Keratinocyte (primary cell): ENCODE results near the gene NFE2L3. TPM values are rescaled to one million over a fixed set of nuclear protein-coding genes. Genes with fewer than 3 reads are reported as not detected.
"Not testable (repeated sequence)": the region's sequence is repeated elsewhere in the genome, so short reads cannot be mapped to it uniquely, and the experiment has no call there.

Experiments used
- DNase-seq: peaks from one replicate; pipeline ENCODE4 v3.0.0-alpha.2; 2011; ENCODE audit warnings: low read depth, missing footprints, low spot score
- FAIRE-seq: peaks from 2 replicates; lab custom pipeline; 2011; peaks lifted over from hg19 to GRCh38; lab: Jason Lieb, UNC
- H2AFZ ChIP-seq: 2 replicates; pipeline ENCODE4 v1.6.0; 2012; ENCODE audit warnings: low read length, control low read depth, inconsistent platforms; ENCODE audit not compliant: control insufficient read depth
- H3K27ac ChIP-seq: 2 replicates; pipeline ENCODE4 v1.5.1; 2011; ENCODE audit warnings: low read length; ENCODE audit not compliant: control insufficient read depth, insufficient read depth
- H3K27me3 ChIP-seq: 3 replicates; pipeline ENCODE4 v1.6.0; 2011; ENCODE audit warnings: low read length; ENCODE audit not compliant: control insufficient read depth, insufficient read depth; ENCODE audit errors: extremely low read depth
- H3K36me3 ChIP-seq, 2 experiments: 2 replicates in 1 of 2; 3 replicates in 1 of 2; pipeline ENCODE4 v1.5.1; 2011; ENCODE audit warnings: low read length in 2 of 2, mild to moderate bottlenecking in 1 of 2; ENCODE audit not compliant: control insufficient read depth in 2 of 2, insufficient read depth in 2 of 2; ENCODE audit errors: extremely low read depth in 1 of 2
- H3K4me1 ChIP-seq: 3 replicates; pipeline ENCODE4 v1.5.1; 2011; ENCODE audit warnings: low read length; ENCODE audit not compliant: control insufficient read depth, insufficient read depth; ENCODE audit errors: extremely low read depth
- H3K4me2 ChIP-seq: 3 replicates; pipeline ENCODE4 v1.6.0; 2011; ENCODE audit warnings: low read depth, low read length; ENCODE audit not compliant: control insufficient read depth, insufficient read depth; ENCODE audit errors: extremely low read depth
- H3K4me3 ChIP-seq, 3 experiments: fragments of 200-600 bp in 1 of 3; sonication (generic) in 1 of 3; 2 replicates in 2 of 3; 3 replicates in 1 of 3; pipeline ENCODE4 v1.5.1; 2011 to 2016; ENCODE audit warnings: low read length in 3 of 3, mild to moderate bottlenecking in 3 of 3, control low read depth in 2 of 3, inconsistent platforms in 1 of 3, low read depth in 1 of 3, mixed read lengths in 1 of 3, mixed run types in 1 of 3, moderate library complexity in 1 of 3; ENCODE audit not compliant: control insufficient read depth in 2 of 3, insufficient read depth in 2 of 3; ENCODE audit errors: extremely low read depth in 1 of 3
- H3K79me2 ChIP-seq: 2 replicates; pipeline ENCODE4 v1.6.0; 2012; ENCODE audit warnings: low read length; ENCODE audit not compliant: control insufficient read depth, insufficient read depth
- H3K9ac ChIP-seq: 3 replicates; pipeline ENCODE4 v1.6.0; 2011; ENCODE audit warnings: low read length; ENCODE audit not compliant: control insufficient read depth, insufficient read depth; ENCODE audit errors: extremely low read depth
- H3K9me1 ChIP-seq: 3 replicates; pipeline ENCODE4 v1.6.0; 2011; ENCODE audit warnings: low read length; ENCODE audit not compliant: control insufficient read depth, insufficient read depth; ENCODE audit errors: extremely low read depth
- H3K9me3 ChIP-seq: 2 replicates; pipeline ENCODE4 v1.5.1; 2012; ENCODE audit warnings: low read depth, low read length; ENCODE audit not compliant: control insufficient read depth
- H4K20me1 ChIP-seq: 3 replicates; pipeline ENCODE4 v1.6.0; 2011; ENCODE audit warnings: low read length; ENCODE audit not compliant: control insufficient read depth, insufficient read depth; ENCODE audit errors: extremely low read depth
- EZH2 ChIP-seq: IDR thresholded peaks from one replicate; pipeline ENCODE4 v1.6.1; 2012; ENCODE audit warnings: inconsistent platforms, mild to moderate bottlenecking, low read length, moderate library complexity
- dilution Hi-C: fragments of 300-500 bp; cut with MboI; formaldehyde crosslinking; loops from one replicate; pipeline ENCODE4 v1.7.0; 2020; ENCODE audit warnings: low sequenced_read_pairs; ENCODE audit not compliant: extremely low pct_ligation_motif_present
- polyA plus RNA-seq, 5 experiments: library from polyadenylated mRNA; depleted of rRNA in 3 of 5; stranded (reverse) in 3 of 5; stranded (forward) in 1 of 5; unstranded in 1 of 5; fragments of >200 nt; gene quantifications; 1 replicate in 1 of 5; 2 replicates in 3 of 5; 3 replicates in 1 of 5; pipeline versions ENCODE4 v1.2.1 to v1.2.3, GENCODE V29; 2011 to 2012; ENCODE audit warnings: missing spikeins in 2 of 5, low read depth in 1 of 5, low replicate concordance in 1 of 5
- TF ChIP-seq, protein P1 (sequence below), 3 experiments: IDR thresholded peaks in 1 of 3; conservative IDR thresholded peaks in 1 of 3; optimal IDR thresholded peaks in 1 of 3; 2 replicates in 2 of 3; 3 replicates in 1 of 3; pipeline versions ENCODE3 to v1.5.1; 2011; ENCODE audit warnings: low read length in 3 of 3, mild to moderate bottlenecking in 3 of 3, moderate library complexity in 2 of 3, control low read depth in 1 of 3, inconsistent platforms in 1 of 3; ENCODE audit not compliant: insufficient read depth in 2 of 3; ENCODE audit errors: extremely low read depth in 1 of 3

NFE2L3 gene
- polyA plus RNA-seq, 1 donor (not counting 4 experiments of a cell fraction or from before 2014, with no cell fraction given): 17.8 TPM

DNA sequence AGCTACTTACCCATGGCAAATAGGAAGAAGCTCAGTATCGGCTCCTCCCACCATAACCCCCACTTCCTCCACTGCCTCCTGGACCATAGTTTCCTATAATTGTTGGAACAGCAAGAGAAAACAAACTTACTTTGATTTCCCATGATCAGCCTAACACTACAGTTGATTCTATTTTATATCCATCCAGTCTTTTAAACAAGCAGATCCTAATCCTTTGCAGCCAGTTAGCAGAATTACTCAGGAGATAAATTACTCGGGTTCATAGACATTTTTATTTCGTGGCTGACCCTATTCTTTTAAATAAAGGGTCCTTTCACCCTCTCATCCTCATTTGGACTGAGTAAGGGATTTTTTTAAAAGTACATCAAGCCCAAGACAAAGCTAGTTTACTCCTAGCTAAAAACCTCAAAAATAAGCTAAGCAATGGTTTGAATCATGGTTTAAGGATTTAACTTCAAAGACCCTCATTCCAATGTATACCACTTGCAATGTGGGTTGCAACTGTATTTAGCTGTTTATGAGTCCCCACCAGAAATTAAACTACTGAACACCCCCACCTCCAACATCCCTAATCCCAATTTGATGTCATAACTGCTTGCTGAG is 40.6 kb downstream of the NFE2L3 start:
- Histone ChIP-seq H3K4me3 (no peak overlapping the region), H4K20me1 (peaks cover 46% of the 10 kb centered on the region), H3K4me1 (peaks cover 17% of the 10 kb centered on the region), H3K79me2 (peaks cover 65% of the 10 kb centered on the region), H3K36me3 (peaks cover 40 to 81% of the 10 kb centered on the region in 2 experiments), H3K9ac (no peak overlapping the region), H3K27ac (no peak overlapping the region), H3K4me2 (no peak overlapping the region), H3K9me3 (no peaks in the 10 kb centered on the region), H2AFZ (no peak overlapping the region), H3K9me1 (no peaks in the 10 kb centered on the region), H3K27me3 (no peaks in the 10 kb centered on the region)
- FAIRE-seq: no peak
- dilution Hi-C loops: no loop called here
- DNase-seq: no peak
- no peak for TF ChIP-seq EZH2
- TF ChIP-seq, protein P1, sequence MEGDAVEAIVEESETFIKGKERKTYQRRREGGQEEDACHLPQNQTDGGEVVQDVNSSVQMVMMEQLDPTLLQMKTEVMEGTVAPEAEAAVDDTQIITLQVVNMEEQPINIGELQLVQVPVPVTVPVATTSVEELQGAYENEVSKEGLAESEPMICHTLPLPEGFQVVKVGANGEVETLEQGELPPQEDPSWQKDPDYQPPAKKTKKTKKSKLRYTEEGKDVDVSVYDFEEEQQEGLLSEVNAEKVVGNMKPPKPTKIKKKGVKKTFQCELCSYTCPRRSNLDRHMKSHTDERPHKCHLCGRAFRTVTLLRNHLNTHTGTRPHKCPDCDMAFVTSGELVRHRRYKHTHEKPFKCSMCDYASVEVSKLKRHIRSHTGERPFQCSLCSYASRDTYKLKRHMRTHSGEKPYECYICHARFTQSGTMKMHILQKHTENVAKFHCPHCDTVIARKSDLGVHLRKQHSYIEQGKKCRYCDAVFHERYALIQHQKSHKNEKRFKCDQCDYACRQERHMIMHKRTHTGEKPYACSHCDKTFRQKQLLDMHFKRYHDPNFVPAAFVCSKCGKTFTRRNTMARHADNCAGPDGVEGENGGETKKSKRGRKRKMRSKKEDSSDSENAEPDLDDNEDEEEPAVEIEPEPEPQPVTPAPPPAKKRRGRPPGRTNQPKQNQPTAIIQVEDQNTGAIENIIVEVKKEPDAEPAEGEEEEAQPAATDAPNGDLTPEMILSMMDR (optimal IDR thresholded peaks at IDR 0.05 in 1 of 3, IDR thresholded peaks at IDR 0.05 in 1 of 3, conservative IDR thresholded peaks at IDR 0.05 in 1 of 3; ENCODE audit: extremely low read depth in 1 of 3, insufficient read depth in 2 of 3, low read length in 3 of 3): no peak

DNA sequence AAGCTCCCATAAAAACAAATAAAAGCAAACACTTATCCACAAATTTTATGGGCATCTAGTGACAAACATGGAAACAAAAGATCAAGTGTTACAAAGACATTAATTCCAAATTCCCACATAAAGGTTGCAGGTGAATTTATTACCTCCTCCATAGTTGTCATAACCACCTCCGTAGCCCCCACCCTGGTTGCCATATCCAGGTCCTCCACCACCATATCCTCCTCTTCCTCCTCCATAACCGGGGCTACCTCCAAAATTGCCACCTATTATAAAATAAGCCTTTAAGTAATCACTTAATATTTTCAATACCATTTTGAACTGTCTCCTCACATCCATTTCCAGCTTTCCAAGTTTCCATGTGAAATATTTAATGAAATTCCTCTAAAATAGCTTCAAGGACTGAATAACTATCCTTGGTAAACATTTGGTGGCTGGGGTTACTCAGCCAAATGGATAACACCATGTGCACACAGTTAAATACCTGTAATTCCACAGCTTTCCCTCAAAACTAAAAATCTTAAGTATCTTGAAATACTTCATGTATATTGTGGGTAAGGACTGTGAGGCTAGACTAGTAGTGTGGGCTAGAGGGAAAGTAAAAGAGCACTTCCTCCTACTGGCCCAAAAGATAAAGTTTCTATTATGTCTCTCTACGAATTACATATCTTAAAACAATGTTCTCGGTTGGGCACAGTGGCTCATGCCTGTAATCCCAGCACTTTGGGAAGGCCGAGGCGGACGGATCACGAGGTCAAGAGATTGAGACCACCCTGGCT is 41.6 kb downstream of the NFE2L3 start:
- Histone ChIP-seq H3K79me2 (peaks cover 75% of the 10 kb centered on the region), H3K9ac (no peak overlapping the region), H3K4me1 (peaks cover 17% of the 10 kb centered on the region), H3K9me1 (no peaks in the 10 kb centered on the region), H3K4me3 (no peak overlapping the region), H2AFZ (no peak overlapping the region), H3K27ac (no peak overlapping the region), H3K27me3 (no peaks in the 10 kb centered on the region), H3K9me3 (no peaks in the 10 kb centered on the region), H3K4me2 (no peak overlapping the region), H3K36me3 (peaks cover 31 to 76% of the 10 kb centered on the region in 2 experiments), H4K20me1 (peaks cover 49% of the 10 kb centered on the region)
- dilution Hi-C loops: no loop called here
- no peak for FAIRE-seq
- DNase-seq: no peak
- TF ChIP-seq, protein P1 (optimal IDR thresholded peaks at IDR 0.05 in 1 of 3, IDR thresholded peaks at IDR 0.05 in 1 of 3, conservative IDR thresholded peaks at IDR 0.05 in 1 of 3; ENCODE audit: extremely low read depth in 1 of 3, insufficient read depth in 2 of 3, low read length in 3 of 3): no peak
- no peak for TF ChIP-seq EZH2

DNA sequence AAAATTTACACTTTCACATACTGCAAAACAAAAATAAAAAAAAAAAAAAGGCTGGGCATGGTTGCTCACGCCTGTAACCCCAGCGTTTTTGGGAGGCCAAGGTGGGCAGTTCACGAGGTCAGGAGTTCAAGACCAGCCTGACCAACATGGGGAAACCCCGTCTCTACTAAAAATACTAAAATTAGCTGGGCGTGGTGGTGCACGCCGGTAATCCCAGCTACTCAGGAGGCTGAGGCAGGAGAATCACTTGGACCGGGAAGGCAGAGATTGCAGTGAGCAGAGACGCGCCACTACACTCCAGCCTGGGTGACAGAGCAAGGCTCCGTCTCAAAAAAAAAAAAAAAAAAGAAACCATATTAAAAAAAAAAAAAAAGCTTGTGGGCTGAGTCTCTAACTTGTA is 42.8 kb downstream of the NFE2L3 start:
- H3K4me3 ChIP-seq, FAIRE-seq, DNase-seq, H3K9me3 ChIP-seq, H2AFZ ChIP-seq, H3K4me2 ChIP-seq, H3K9me1 ChIP-seq, H3K9ac ChIP-seq, dilution Hi-C loops, H3K27me3 ChIP-seq, H3K27ac ChIP-seq: not testable (repeated sequence)
- H3K4me1 ChIP-seq: peaks cover 17% of the 10 kb centered on the region
- peaks cover 53% of the 10 kb centered on the region for H4K20me1 ChIP-seq
- H3K36me3 ChIP-seq: peaks cover 26 to 70% of the 10 kb centered on the region in 2 experiments
- H3K79me2 ChIP-seq: peaks cover 84% of the 10 kb centered on the region
